Measurements from ENCODE around the gene CLTC. TPM values are rescaled to one million over a fixed set of nuclear protein-coding genes. Genes with fewer than 3 reads are reported as not detected.

The CLTC gene
- total and polyA plus RNA-seq, 2 of the 13 experiments (the other 11 are each of a cell fraction or from before 2014, with no cell fraction given) = 134 to 283 TPM

- TF ChIP-seq CEBPZ (IDR thresholded peaks at IDR 0.05; ENCODE audit: low read length) = no peak
- peak; percentile 91 for TF ChIP-seq PHF8 (CRISPR knock-in tag; IDR thresholded peaks at IDR 0.05)
- 0 out of 2 replicates have a peak, but pooled peaks have one; percentile 36 for TF ChIP-seq TP53 (CRISPR knock-in tag; conservative IDR thresholded peaks at IDR 0.05)
- peak; percentile 43; the same call in 1 of the 2 replicates for TF ChIP-seq FOXC1 (CRISPR knock-in tag; IDR thresholded peaks at IDR 0.05; ENCODE audit: borderline replicate concordance)
- TF ChIP-seq ZNF883 (CRISPR knock-in tag; IDR thresholded peaks at IDR 0.05; ENCODE audit: not compliant biosample characterization) = peak; percentile 89
- peak; percentile 97 for TF ChIP-seq HNRNPLL (IDR thresholded peaks at IDR 0.05; ENCODE audit: low read depth, low read length, poor library complexity, severe bottlenecking)
- TF ChIP-seq, protein P1, sequence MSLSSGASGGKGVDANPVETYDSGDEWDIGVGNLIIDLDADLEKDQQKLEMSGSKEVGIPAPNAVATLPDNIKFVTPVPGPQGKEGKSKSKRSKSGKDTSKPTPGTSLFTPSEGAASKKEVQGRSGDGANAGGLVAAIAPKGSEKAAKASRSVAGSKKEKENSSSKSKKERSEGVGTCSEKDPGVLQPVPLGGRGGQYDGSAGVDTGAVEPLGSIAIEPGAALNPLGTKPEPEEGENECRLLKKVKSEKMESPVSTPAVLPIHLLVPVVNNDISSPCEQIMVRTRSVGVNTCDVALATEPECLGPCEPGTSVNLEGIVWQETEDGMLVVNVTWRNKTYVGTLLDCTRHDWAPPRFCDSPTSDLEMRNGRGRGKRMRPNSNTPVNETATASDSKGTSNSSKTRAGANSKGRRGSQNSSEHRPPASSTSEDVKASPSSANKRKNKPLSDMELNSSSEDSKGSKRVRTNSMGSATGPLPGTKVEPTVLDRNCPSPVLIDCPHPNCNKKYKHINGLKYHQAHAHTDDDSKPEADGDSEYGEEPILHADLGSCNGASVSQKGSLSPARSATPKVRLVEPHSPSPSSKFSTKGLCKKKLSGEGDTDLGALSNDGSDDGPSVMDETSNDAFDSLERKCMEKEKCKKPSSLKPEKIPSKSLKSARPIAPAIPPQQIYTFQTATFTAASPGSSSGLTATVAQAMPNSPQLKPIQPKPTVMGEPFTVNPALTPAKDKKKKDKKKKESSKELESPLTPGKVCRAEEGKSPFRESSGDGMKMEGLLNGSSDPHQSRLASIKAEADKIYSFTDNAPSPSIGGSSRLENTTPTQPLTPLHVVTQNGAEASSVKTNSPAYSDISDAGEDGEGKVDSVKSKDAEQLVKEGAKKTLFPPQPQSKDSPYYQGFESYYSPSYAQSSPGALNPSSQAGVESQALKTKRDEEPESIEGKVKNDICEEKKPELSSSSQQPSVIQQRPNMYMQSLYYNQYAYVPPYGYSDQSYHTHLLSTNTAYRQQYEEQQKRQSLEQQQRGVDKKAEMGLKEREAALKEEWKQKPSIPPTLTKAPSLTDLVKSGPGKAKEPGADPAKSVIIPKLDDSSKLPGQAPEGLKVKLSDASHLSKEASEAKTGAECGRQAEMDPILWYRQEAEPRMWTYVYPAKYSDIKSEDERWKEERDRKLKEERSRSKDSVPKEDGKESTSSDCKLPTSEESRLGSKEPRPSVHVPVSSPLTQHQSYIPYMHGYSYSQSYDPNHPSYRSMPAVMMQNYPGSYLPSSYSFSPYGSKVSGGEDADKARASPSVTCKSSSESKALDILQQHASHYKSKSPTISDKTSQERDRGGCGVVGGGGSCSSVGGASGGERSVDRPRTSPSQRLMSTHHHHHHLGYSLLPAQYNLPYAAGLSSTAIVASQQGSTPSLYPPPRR (CRISPR knock-in tag; IDR thresholded peaks at IDR 0.05; ENCODE audit: borderline replicate concordance) = peak; percentile 37; the same call in 1 of the 2 replicates
- TF ChIP-seq FOXA3 (CRISPR knock-in tag; IDR thresholded peaks at IDR 0.05) = peak; percentile 57
- TF ChIP-seq ZBTB10 (CRISPR knock-in tag; IDR thresholded peaks at IDR 0.05; ENCODE audit: borderline replicate concordance) = peak; percentile 99
- peak; percentile 93 for TF ChIP-seq MAZ (IDR thresholded peaks at IDR 0.05; ENCODE audit: borderline replicate concordance, low read depth, low read length)
- peak; percentile 95 for TF ChIP-seq MAZ (CRISPR knock-in tag; IDR thresholded peaks at IDR 0.05; ENCODE audit: low read depth)
- TF ChIP-seq RARG (CRISPR knock-in tag; IDR thresholded peaks at IDR 0.05; ENCODE audit: low read depth) = peak; percentile 91
- TF ChIP-seq, protein P2, sequence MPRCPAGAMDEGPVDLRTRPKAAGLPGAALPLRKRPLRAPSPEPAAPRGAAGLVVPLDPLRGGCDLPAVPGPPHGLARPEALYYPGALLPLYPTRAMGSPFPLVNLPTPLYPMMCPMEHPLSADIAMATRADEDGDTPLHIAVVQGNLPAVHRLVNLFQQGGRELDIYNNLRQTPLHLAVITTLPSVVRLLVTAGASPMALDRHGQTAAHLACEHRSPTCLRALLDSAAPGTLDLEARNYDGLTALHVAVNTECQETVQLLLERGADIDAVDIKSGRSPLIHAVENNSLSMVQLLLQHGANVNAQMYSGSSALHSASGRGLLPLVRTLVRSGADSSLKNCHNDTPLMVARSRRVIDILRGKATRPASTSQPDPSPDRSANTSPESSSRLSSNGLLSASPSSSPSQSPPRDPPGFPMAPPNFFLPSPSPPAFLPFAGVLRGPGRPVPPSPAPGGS (CRISPR knock-in tag; IDR thresholded peaks at IDR 0.05) = peak; percentile 88; the same call in 1 of the 2 replicates
- peak; percentile 54 for TF ChIP-seq ZFP90 (CRISPR knock-in tag; IDR thresholded peaks at IDR 0.05; ENCODE audit: borderline replicate concordance)
- peak; percentile 71 for TF ChIP-seq FOXO1 (CRISPR knock-in tag; IDR thresholded peaks at IDR 0.05)
These were observed at the start of gene CLTC (continued) for GRCh38 chr17:59619298-59620063.
